HG02798 (cell line): ENCODE measurements around the gene PDXP.
A peak's percentile ranks its signal among the peaks of the same experiment; 100 is the strongest.
"Not testable (repeated sequence)": the region's sequence is repeated elsewhere in the genome, so short reads cannot be mapped to it uniquely, and the experiment has no call there.

Experiments
- ATAC-seq: cut with Tn5 transposase; IDR thresholded peaks from one replicate; pipeline ENCODE4 v1.9.1; 2021; ENCODE audit warnings: mild to moderate bottlenecking; ENCODE audit not compliant: unreplicated experiment, poor library complexity

PDXP gene

GRCh38 chr22:37692627-37693285, 34.2 kb downstream of the PDXP start:
- no peak for ATAC-seq

GRCh38 chr22:37694131-37694530, 35.6 kb downstream of the PDXP start:
- ATAC-seq, result not testable (repeated sequence)

DNA sequence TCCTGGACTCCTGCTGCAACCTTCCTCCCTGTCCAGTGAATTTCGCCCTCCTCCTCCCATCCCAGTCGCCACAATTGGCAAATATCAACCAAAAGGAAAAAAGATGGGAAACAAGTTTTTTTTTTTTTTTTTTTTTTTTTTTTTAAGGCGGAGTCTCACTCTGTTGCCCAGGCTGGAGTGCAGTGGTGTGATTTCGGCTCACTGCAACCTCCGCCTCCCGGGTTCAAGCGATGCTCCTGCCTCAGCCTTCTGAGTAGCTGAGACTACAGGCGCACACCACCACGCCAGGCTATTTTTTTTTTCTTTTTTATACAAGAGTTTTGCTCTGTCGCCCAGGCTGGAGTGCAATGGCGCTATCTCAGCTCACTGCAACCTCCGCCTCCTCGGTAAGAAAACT, 37.7 kb downstream of the PDXP start:
- ATAC-seq, result not testable (repeated sequence)

GRCh38 chr22:37696657-37697537, 38.4 kb downstream of the PDXP start, which contains the start of gene TRIOBP:
Gene TRIOBP, plus strand, starts transcription at chr22:37697048. Its CDS starts 4,318 bp downstream, at chr22:37701366.
- ATAC-seq, result peak; percentile 84

- ATAC-seq, result no peak
Observed at GRCh38 chr22:37697538-37697835, 39.0 kb downstream of the PDXP start.

DNA sequence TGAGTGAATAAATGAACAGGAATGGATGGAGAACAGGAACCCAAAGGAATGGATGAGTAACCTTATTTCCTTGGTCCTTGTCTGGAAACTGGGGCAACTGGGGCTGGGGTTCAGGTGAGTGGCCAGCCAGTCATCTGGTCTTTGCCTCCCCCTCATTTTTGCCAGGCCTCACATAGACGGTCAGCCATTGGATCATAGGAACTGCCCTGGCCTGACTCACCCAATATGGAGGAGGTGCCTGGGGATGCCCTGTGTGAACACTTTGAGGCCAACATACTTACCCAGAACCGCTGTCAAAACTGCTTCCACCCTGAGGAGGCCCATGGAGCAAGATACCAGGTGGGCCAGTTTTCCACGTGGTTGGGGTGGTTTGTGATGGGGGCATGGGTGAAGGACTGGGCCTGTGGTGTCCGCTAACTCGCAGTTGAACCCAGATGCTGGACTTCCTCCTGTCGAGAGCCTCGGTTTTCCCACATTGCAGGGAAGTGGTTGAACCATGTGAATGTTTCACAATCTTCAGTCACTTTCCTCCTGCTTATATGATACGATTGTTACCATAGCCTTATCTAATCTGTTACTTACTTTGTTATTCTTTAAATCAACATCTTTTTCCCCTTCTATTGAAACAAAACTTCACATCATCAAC, 42.7 kb downstream of the PDXP start:
- ATAC-seq, result no peak

DNA sequence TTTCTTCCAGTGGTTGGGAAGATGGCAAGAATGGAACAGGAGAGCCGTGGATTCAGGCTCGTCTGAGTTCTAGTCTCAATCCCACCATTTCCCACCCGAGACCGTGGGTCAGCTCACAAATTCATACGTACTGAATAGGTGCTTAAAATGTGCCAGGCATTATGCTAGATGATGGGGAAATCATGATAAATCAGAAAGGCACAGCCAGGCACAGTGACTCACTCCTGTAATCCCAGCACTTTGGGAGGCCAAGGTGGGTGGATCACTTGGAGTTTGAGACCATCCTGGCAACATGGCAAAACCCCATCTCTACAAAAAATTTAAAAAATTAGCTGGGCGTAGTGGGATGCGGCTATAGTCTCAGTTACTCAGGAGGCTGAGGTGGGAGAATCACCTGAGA, 45.4 kb downstream of the PDXP start:
- no peak for ATAC-seq

GRCh38 chr22:37704645-37705044, 46.1 kb downstream of the PDXP start:
- ATAC-seq, result no peak

- ATAC-seq, result no peak
Observed at GRCh38 chr22:37705205-37705604, 46.7 kb downstream of the PDXP start.

DNA sequence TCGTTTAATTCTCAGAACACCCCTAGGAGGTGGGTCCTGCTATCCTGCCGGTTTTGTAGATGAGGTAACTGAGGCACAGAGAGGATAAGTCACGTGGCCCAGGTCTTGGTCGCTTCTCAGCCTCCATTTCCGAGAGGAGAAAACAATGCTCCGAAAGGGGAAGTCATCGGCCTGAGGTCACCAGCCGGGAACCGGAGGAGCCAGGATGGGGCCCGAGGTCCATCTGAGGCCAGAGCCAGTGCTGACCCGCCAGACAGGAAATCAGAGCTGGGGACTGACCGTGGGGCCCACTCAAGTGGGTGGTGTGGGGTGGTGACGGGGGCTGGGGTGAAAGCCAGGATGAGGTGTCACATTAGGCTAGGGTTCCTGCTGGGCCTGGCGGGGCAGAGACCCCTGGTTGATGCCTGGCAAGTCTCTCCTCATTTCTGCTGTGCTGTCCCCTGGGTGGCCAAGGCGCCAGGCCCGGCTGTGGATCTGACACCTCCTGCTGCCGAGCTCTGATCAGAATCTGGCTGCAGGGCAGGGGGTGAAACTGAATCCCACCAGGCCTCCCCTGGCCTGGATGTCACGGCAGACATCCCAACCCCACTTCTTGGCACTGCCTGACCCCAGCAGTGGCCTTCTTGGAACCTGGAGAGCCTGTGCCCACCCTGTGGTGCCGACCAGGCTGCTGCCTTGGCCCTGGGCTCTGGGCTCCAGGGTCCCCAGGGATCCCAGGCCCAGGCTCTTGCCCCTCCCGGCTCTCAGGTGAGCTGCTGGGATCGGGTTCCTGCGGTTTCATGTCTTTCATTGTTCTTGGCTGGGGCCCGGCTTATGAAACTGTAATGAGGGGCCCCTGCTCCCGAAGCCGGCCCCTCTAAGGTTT, 50.3 kb downstream of the PDXP start:
- ATAC-seq, result no peak

- no peak for ATAC-seq
Observed at GRCh38 chr22:37709445-37709765, 50.9 kb downstream of the PDXP start.

GRCh38 chr22:37710675-37711074, 52.2 kb downstream of the PDXP start:
- no peak for ATAC-seq

- ATAC-seq, result no peak
Observed at GRCh38 chr22:37711490-37711889, 53.0 kb downstream of the PDXP start.

- ATAC-seq, result no peak
Observed at GRCh38 chr22:37713761-37714160, 55.2 kb downstream of the PDXP start.

DNA sequence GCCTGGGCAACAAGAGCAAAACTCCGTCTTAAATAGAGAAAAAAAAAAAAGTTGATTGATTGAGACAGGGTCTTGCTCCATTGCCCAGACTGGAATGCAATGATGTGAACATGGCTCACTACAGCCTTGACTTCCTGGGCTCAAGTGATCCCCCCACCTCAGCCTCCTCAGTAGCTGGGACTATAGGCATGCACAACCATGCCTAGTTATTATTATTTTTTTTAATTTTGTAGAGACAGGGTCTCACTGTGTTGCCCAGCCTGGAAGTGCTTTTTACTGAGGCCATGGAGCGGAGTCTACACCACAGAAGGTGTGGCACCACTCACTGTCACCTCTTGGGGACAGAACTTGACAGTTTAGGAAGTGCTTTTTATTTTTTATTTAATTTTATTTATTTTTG, 56.1 kb downstream of the PDXP start:
- no peak for ATAC-seq

GRCh38 chr22:37715760-37716159, 57.2 kb downstream of the PDXP start:
- ATAC-seq, result no peak
